Ishikawa (cell line): ENCODE data around the gene RAB1B.

Experiments used
- CEBPB ChIP-seq: IDR thresholded peaks from 2 replicates; pipeline ENCODE4 v1.6.1; 2012
- CREB1 ChIP-seq: IDR thresholded peaks from 2 replicates; pipeline ENCODE4 v1.6.1; 2012; ENCODE audit warnings: low read depth
- EGR1 ChIP-seq: IDR thresholded peaks from 2 replicates; pipeline ENCODE4 v1.6.1; 2012
- EP300 ChIP-seq: IDR thresholded peaks from 2 replicates; pipeline ENCODE4 v1.6.1; 2012; ENCODE audit warnings: borderline replicate concordance
- FOXM1 ChIP-seq: IDR thresholded peaks from 2 replicates; pipeline ENCODE4 v1.6.1; 2012; ENCODE audit warnings: low read depth, borderline replicate concordance
- MAX ChIP-seq: IDR thresholded peaks from 2 replicates; pipeline ENCODE4 v1.6.1; 2012
- NFIC ChIP-seq: IDR thresholded peaks from 2 replicates; pipeline ENCODE4 v1.6.1; 2012
- RAD21 ChIP-seq: IDR thresholded peaks from 2 replicates; pipeline ENCODE4 v1.6.1; 2012; ENCODE audit warnings: low read depth
- REST ChIP-seq: IDR thresholded peaks from 2 replicates; pipeline ENCODE4 v1.6.1; 2012; ENCODE audit warnings: low read depth, mild to moderate bottlenecking
- TAF1 ChIP-seq: IDR thresholded peaks from 2 replicates; pipeline ENCODE4 v1.6.1; 2012; ENCODE audit warnings: low read depth, mild to moderate bottlenecking
- TCF12 ChIP-seq: IDR thresholded peaks from 2 replicates; pipeline ENCODE4 v1.6.1; 2012; ENCODE audit warnings: low read depth
- TEAD4 ChIP-seq: IDR thresholded peaks from 2 replicates; pipeline ENCODE4 v1.6.1; 2012
- USF1 ChIP-seq: IDR thresholded peaks from 2 replicates; pipeline ENCODE4 v1.6.1; 2012
- YY1 ChIP-seq: IDR thresholded peaks from 2 replicates; pipeline ENCODE4 v1.6.1; 2012; ENCODE audit warnings: low read depth
- ZBTB7A ChIP-seq: IDR thresholded peaks from 2 replicates; pipeline ENCODE4 v1.6.1; 2012; ENCODE audit warnings: low read depth

The RAB1B gene

GRCh38 chr11:66242095-66242765 is 26.2 kb upstream of the RAB1B start:
- TF ChIP-seq NFIC (no peak), EGR1 (no peak), EP300 (no peak), FOXM1 (no peak), ZBTB7A (no peak), CREB1 (no peak), TAF1 (no peak), YY1 (no peak), TCF12 (no peak), MAX (no peak), RAD21 (no peak), REST (no peak), TEAD4 (no peak)

GRCh38 chr11:66243782-66244535 is 24.5 kb upstream of the RAB1B start:
- TF ChIP-seq CREB1 (no peak), NFIC (no peak), TCF12 (no peak), RAD21 (no peak), EP300 (no peak), USF1 (no peak), FOXM1 (no peak), TAF1 (no peak), ZBTB7A (no peak), REST (no peak), TEAD4 (no peak), YY1 (no peak), MAX (no peak), CEBPB (no peak), EGR1 (no peak)

- TF ChIP-seq TAF1 = no peak
Observed at GRCh38 chr11:66247295-66247694, 21.1 kb upstream of the RAB1B start.

- TF ChIP-seq FOXM1 = no peak
- no peak for TF ChIP-seq CEBPB
- no peak for TF ChIP-seq TCF12
- TF ChIP-seq RAD21 = no peak
- TF ChIP-seq USF1 = no peak
- TF ChIP-seq EGR1 = no peak
- TF ChIP-seq NFIC = no peak
- no peak for TF ChIP-seq MAX
- no peak for TF ChIP-seq REST
- no peak for TF ChIP-seq TEAD4
- TF ChIP-seq ZBTB7A = no peak
- TF ChIP-seq YY1 = no peak
- no peak for TF ChIP-seq TAF1
- no peak for TF ChIP-seq CREB1
- no peak for TF ChIP-seq EP300
Observed at GRCh38 chr11:66247801-66248200, 20.6 kb upstream of the RAB1B start.
